GM12878 (cell line): ENCODE measurements around the gene LCE6A. TPM values are rescaled to one million over a fixed set of nuclear protein-coding genes. Genes with fewer than 3 reads are reported as not detected.

Experiments used
- ATAC-seq: fragments of 200-7000 bp; cut with Tn5 transposase; 3 replicates; pipeline ENCODE4 v1.9.1; 2020; ENCODE audit warnings: mild to moderate bottlenecking, moderate library complexity
- BruUV-seq: library from RNA; stranded (reverse); fragments of 400-500 nt; replicated peaks from 2 replicates; lab custom pipeline; 2021; lab: Mats Ljungman, UMichigan
- CTCF ChIA-PET: fragments of 300-600 bp; sonication (Branson Sonifier 250); formaldehyde crosslinking; extraction: SDS; loops from one replicate; lab custom pipeline; 2021; ENCODE audit warnings: inconsistent platforms; lab: Yijun Ruan, JAX
- POLR2A ChIA-PET: fragments of 350-600 bp; formaldehyde crosslinking; extraction: SDS; loops from one replicate; lab custom pipeline; 2021; ENCODE audit warnings: inconsistent platforms; lab: Charles Lee
- RAD21 ChIA-PET: fragments of 300-600 bp; sonication (Branson Sonifier 250); formaldehyde crosslinking; loops from one replicate; lab custom pipeline; 2023; ENCODE audit warnings: antibody characterized with exemption; ENCODE audit not compliant: unreplicated experiment; lab: Charles Lee
- SMC1A ChIA-PET: fragments of 300-600 bp; sonication (Branson Sonifier 250); formaldehyde crosslinking; loops from one replicate; lab custom pipeline; 2023; ENCODE audit not compliant: unreplicated experiment, uncharacterized antibody; lab: Charles Lee
- DNase-seq: peaks from one replicate; pipeline ENCODE4 v3.0.0-alpha.2; 2011; ENCODE audit warnings: low read depth, low spot score
- FAIRE-seq: peaks from 3 replicates; lab custom pipeline; 2011; peaks lifted over from hg19 to GRCh38; lab: Jason Lieb, UNC
- H2AFZ ChIP-seq: 2 replicates; pipeline ENCODE4 v1.6.0; 2011; ENCODE audit warnings: low read depth, low read length, control low read depth; ENCODE audit not compliant: control insufficient read depth
- H3K27ac ChIP-seq: 2 replicates; pipeline ENCODE4 v1.5.1; 2011; ENCODE audit warnings: control low read depth; ENCODE audit not compliant: control insufficient read depth, insufficient read depth
- H3K27me3 ChIP-seq, 2 experiments: replicated peaks in 1 of 2; 2 replicates each; pipeline versions ENCODE4 v1.6.0 to v1.6.1; 2011; ENCODE audit warnings: low read length in 1 of 2; ENCODE audit not compliant: control insufficient read depth in 2 of 2, insufficient read depth in 2 of 2
- H3K36me3 ChIP-seq, 2 experiments: 2 replicates each; pipeline ENCODE4 v1.5.1; 2011; ENCODE audit warnings: low read length in 1 of 2; ENCODE audit not compliant: control insufficient read depth in 2 of 2, insufficient read depth in 2 of 2
- H3K4me1 ChIP-seq: 2 replicates; pipeline ENCODE4 v1.6.1; 2011; ENCODE audit warnings: mild to moderate bottlenecking, low read length, moderate library complexity, mixed read lengths; ENCODE audit not compliant: control insufficient read depth, insufficient read depth
- H3K4me2 ChIP-seq: 2 replicates; pipeline ENCODE4 v1.6.0; 2011; ENCODE audit warnings: control low read depth; ENCODE audit not compliant: control insufficient read depth, insufficient read depth
- H3K4me3 ChIP-seq: fragments of 200-600 bp; sonication (generic); 2 replicates; pipeline ENCODE4 v1.5.1; 2016
- H3K79me2 ChIP-seq: 2 replicates; pipeline ENCODE4 v1.6.0; 2011; ENCODE audit warnings: low read length; ENCODE audit not compliant: control insufficient read depth, insufficient read depth
- H3K9ac ChIP-seq: 2 replicates; pipeline ENCODE4 v1.8.0; 2011; ENCODE audit warnings: low read length, control low read depth, mixed read lengths; ENCODE audit not compliant: control insufficient read depth, insufficient read depth
- H3K9me3 ChIP-seq: replicated peaks from 3 replicates; pipeline ENCODE4 v1.5.1; 2011; ENCODE audit warnings: mild to moderate bottlenecking, low read length; ENCODE audit not compliant: control insufficient read depth, insufficient read depth
- H4K20me1 ChIP-seq: 2 replicates; pipeline ENCODE4 v1.6.0; 2011; ENCODE audit not compliant: control insufficient read depth, insufficient read depth
- BRCA1 ChIP-seq: IDR thresholded peaks from 2 replicates; pipeline ENCODE4 v1.6.1; 2011; ENCODE audit warnings: low read depth, low read length, improper control_type of control experiment
- CBFB ChIP-seq: IDR thresholded peaks from 2 replicates; pipeline ENCODE4 v1.6.1; 2016; ENCODE audit warnings: antibody characterized with exemption, low read depth
- HCFC1 ChIP-seq: fragments of 150-350 bp; IDR thresholded peaks from 2 replicates; pipeline ENCODE4 v1.6.1; 2014; ENCODE audit warnings: low read length
- MEF2A ChIP-seq: IDR thresholded peaks from 2 replicates; pipeline ENCODE4 v1.6.1; 2011; ENCODE audit warnings: low read depth, mild to moderate bottlenecking, low read length, moderate library complexity; ENCODE audit not compliant: insufficient read depth
- MEF2B ChIP-seq: fragments of 450-650 bp; IDR thresholded peaks from 2 replicates; pipeline ENCODE4 v1.6.1; 2018; ENCODE audit warnings: mild to moderate bottlenecking, moderate library complexity; ENCODE audit not compliant: partially characterized antibody, poor library complexity, severe bottlenecking
- NR2F1 ChIP-seq: fragments of 450-650 bp; conservative IDR thresholded peaks from 2 replicates; pipeline ENCODE4 v1.6.1; 2017; ENCODE audit warnings: mild to moderate bottlenecking
- PML ChIP-seq: IDR thresholded peaks from 2 replicates; pipeline ENCODE4 v1.6.1; 2012; ENCODE audit warnings: low read length, inconsistent platforms
- POU2F2 ChIP-seq: IDR thresholded peaks from 3 replicates; pipeline ENCODE4 v1.6.1; 2011; ENCODE audit warnings: low read depth, mild to moderate bottlenecking, low read length, borderline replicate concordance
- RAD21 ChIP-seq: IDR thresholded peaks from 2 replicates; pipeline ENCODE4 v1.6.1; 2011; ENCODE audit warnings: mild to moderate bottlenecking, low read depth, low read length, moderate library complexity; ENCODE audit not compliant: insufficient read depth
- RFX5 ChIP-seq: IDR thresholded peaks from 2 replicates; pipeline ENCODE4 v1.6.1; 2011; ENCODE audit warnings: low read depth, low read length, improper control_type of control experiment
- RUNX3 ChIP-seq: IDR thresholded peaks from 2 replicates; pipeline ENCODE4 v1.6.1; 2012; ENCODE audit warnings: low read length, inconsistent platforms
- SMC3 ChIP-seq: IDR thresholded peaks from 2 replicates; pipeline ENCODE4 v1.6.1; 2011; ENCODE audit warnings: low read length, improper control_type of control experiment, borderline replicate concordance
- SP1 ChIP-seq: IDR thresholded peaks from one replicate; pipeline ENCODE4 v1.6.1; 2011; ENCODE audit warnings: low read depth, low read length
- TCF3 ChIP-seq: IDR thresholded peaks from 2 replicates; pipeline ENCODE4 v1.6.1; 2012; ENCODE audit warnings: low read depth, mild to moderate bottlenecking, low read length, borderline replicate concordance; ENCODE audit not compliant: insufficient read depth
- YY1 ChIP-seq: IDR thresholded peaks from 2 replicates; pipeline ENCODE4 v1.6.1; 2011; ENCODE audit warnings: low read depth, mild to moderate bottlenecking, low read length
- ZBED1 ChIP-seq: IDR thresholded peaks from 2 replicates; pipeline ENCODE4 v1.6.1; 2016; ENCODE audit warnings: borderline replicate concordance
- WGBS: methylation state at CpG from one replicate; pipeline ENCODE4 v1.1.6; 2016; ENCODE audit warnings: low lambda C conversion rate; ENCODE audit not compliant: insufficient replicate concordance, insufficient coverage; ENCODE audit errors: missing lambda C conversion rate; 5-methylcytosine and 5-hydroxymethylcytosine counted together
- in situ Hi-C: fragments of 300-500 bp; cut with MboI; formaldehyde crosslinking; loops from 9 replicates; pipeline ENCODE4 v1.14.3; 2018; ENCODE audit warnings: mixed read lengths
- intact Hi-C: fragments of 100-400 bp; cut with micrococcal nuclease; formaldehyde crosslinking; loops from one replicate; pipeline ENCODE4 v1.14.2; 2022; ENCODE audit not compliant: unreplicated experiment
- polyA plus RNA-seq, 11 experiments: library from polyadenylated mRNA; depleted of rRNA in 4 of 11; unstranded in 6 of 11; stranded (reverse) in 5 of 11; fragments of >200 nt; fragmentation: Nextera tagmentation in 4 of 11; fragmentation: Illumina TruSeq in 1 of 11; extraction: Ambion mirVana in 4 of 11; extraction: Trizol in 1 of 11; gene quantifications; 1 replicate in 1 of 11; 2 replicates in 10 of 11; pipeline versions ENCODE4 v1.2.1 to v1.2.3, GENCODE V29; 2011 to 2016; ENCODE audit warnings: inconsistent platforms in 2 of 11, missing spikeins in 2 of 11, low read depth in 1 of 11
- total RNA-seq, 4 experiments: library from RNA; depleted of rRNA in 3 of 4; stranded (reverse); fragments of >200 nt in 3 of 4; fragmentation: Illumina TruSeq in 1 of 4; extraction: Trizol in 1 of 4; gene quantifications; 2 replicates each; pipeline versions ENCODE4 v1.2.1 to v1.2.3, GENCODE V29; 2013 to 2021
- TF ChIP-seq, protein P1 (sequence below): fragments of 450-650 bp; conservative IDR thresholded peaks from 2 replicates; pipeline ENCODE4 v1.6.1; 2017; ENCODE audit warnings: mild to moderate bottlenecking, moderate library complexity
- TF ChIP-seq, protein P2 (sequence below), 3 experiments: IDR thresholded peaks in 2 of 3; conservative IDR thresholded peaks in 1 of 3; 2 replicates each; pipeline ENCODE4 v1.5.1; 2011; ENCODE audit warnings: low read depth in 3 of 3, low read length in 3 of 3, mild to moderate bottlenecking in 3 of 3, control low read depth in 2 of 3, moderate library complexity in 2 of 3, inconsistent platforms in 1 of 3, mixed read lengths in 1 of 3; ENCODE audit not compliant: control insufficient read depth in 2 of 3, insufficient read depth in 1 of 3; ENCODE audit errors: extremely low read depth in 1 of 3

Gene LCE6A
- total and polyA plus RNA-seq, 10 of the 15 experiments (the other 5 are each of a cell fraction or from before 2014, with no cell fraction given): 0.45 TPM; not detected in 9

DNA sequence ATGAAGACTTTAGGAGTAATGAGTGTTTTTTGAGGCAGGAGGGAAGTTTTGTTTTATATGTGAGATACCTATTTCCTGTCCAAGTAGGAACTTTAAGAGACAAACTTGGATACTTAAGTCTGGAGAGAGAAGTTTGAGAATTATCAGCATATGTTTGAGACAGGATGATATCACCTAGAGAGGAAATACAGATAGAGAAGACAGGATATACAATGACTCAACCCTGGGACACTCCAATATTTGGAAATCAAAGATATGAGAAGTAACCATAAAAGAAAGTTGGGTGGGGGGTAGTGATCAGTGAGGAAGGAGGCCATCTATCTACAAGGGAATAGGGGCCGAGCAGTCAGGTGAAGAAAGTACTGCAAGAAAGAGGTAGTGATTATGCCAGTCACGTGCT lies 23.7 kb downstream of the LCE6A start (continued):
- TF ChIP-seq MEF2A: no peak
- no peak for TF ChIP-seq SP1
- TF ChIP-seq PML: no peak

GRCh38 chr1:152869808-152870419 lies 27.3 kb downstream of the LCE6A start:
- H3K9ac ChIP-seq: no peak overlapping the region
- FAIRE-seq (peak; percentile 81), ATAC-seq (peak; percentile 97), DNase-seq (peak; percentile 40)
- ChIA-PET CTCF (interaction anchor here (0.6 to 7.4 kb wide), 44 partner anchors 8 to 421 kb away, joined by 3 to 106 read pairs (median 4); partner anchors contain the start of gene SMCP), RAD21 (interaction anchor here (0.6 to 5.4 kb wide), 9 partner anchors 28 to 368 kb away, joined by 3 to 60 read pairs (median 4); no protein-coding TSS in a partner anchor), SMC1A (interaction anchor here (0.6 to 6.0 kb wide), 20 partner anchors 9 to 410 kb away, joined by 3 to 64 read pairs (median 4); partner anchors contain the start of gene SMCP), POLR2A (no interaction called here)
- no TSS peak for BruUV-seq
- H4K20me1 ChIP-seq: no peaks in the 10 kb centered on the region
- no peaks in the 10 kb centered on the region for H3K36me3 ChIP-seq
- peaks cover 0 to 2% of the 10 kb centered on the region in 2 experiments; a peak in 1 of 4 replicates for H3K27me3 ChIP-seq
- no peaks in the 10 kb centered on the region for H3K9me3 ChIP-seq
- H2AFZ ChIP-seq: no peak overlapping the region
- H3K4me3 ChIP-seq: no peak overlapping the region
- 23% methylated on average over 9 of the region's 9 CpGs for WGBS
- H3K79me2 ChIP-seq: no peaks in the 10 kb centered on the region
- in situ Hi-C loops (loop anchor here (5.0 to 10.0 kb wide), 3 partner anchors 57 to 357 kb away; no protein-coding TSS in a partner anchor), intact Hi-C loops (loop anchor here (1.0 to 10.0 kb wide), 6 partner anchors 56 to 407 kb away; partner anchors contain the start of gene SPRR1B)
- H3K4me1 ChIP-seq: peaks cover 19% of the 10 kb centered on the region
- H3K27ac ChIP-seq: no peak overlapping the region
- no peak overlapping the region for H3K4me2 ChIP-seq
- TF ChIP-seq RFX5 (no peak), HCFC1 (no peak), RAD21 (peak; percentile 88), YY1 (peak; percentile 41; the same call in 1 of the 2 replicates), ZBED1 (no peak), TCF3 (no peak), BRCA1 (no peak), POU2F2 (peak; percentile 79; the same call in 1 of the 3 replicates), NR2F1 (no peak), RUNX3 (peak; percentile 88), SMC3 (peak; percentile 89), CBFB (peak; percentile 61), MEF2B (no peak)
- TF ChIP-seq, protein P1, sequence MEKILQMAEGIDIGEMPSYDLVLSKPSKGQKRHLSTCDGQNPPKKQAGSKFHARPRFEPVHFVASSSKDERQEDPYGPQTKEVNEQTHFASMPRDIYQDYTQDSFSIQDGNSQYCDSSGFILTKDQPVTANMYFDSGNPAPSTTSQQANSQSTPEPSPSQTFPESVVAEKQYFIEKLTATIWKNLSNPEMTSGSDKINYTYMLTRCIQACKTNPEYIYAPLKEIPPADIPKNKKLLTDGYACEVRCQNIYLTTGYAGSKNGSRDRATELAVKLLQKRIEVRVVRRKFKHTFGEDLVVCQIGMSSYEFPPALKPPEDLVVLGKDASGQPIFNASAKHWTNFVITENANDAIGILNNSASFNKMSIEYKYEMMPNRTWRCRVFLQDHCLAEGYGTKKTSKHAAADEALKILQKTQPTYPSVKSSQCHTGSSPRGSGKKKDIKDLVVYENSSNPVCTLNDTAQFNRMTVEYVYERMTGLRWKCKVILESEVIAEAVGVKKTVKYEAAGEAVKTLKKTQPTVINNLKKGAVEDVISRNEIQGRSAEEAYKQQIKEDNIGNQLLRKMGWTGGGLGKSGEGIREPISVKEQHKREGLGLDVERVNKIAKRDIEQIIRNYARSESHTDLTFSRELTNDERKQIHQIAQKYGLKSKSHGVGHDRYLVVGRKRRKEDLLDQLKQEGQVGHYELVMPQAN: no peak
- TF ChIP-seq, protein P2, sequence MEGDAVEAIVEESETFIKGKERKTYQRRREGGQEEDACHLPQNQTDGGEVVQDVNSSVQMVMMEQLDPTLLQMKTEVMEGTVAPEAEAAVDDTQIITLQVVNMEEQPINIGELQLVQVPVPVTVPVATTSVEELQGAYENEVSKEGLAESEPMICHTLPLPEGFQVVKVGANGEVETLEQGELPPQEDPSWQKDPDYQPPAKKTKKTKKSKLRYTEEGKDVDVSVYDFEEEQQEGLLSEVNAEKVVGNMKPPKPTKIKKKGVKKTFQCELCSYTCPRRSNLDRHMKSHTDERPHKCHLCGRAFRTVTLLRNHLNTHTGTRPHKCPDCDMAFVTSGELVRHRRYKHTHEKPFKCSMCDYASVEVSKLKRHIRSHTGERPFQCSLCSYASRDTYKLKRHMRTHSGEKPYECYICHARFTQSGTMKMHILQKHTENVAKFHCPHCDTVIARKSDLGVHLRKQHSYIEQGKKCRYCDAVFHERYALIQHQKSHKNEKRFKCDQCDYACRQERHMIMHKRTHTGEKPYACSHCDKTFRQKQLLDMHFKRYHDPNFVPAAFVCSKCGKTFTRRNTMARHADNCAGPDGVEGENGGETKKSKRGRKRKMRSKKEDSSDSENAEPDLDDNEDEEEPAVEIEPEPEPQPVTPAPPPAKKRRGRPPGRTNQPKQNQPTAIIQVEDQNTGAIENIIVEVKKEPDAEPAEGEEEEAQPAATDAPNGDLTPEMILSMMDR (IDR thresholded peaks at IDR 0.05 in 2 of 3, conservative IDR thresholded peaks at IDR 0.05 in 1 of 3; ENCODE audit: control insufficient read depth in 2 of 3, extremely low read depth in 1 of 3, insufficient read depth in 1 of 3, low read depth in 3 of 3, low read length in 3 of 3): peak; percentile 78 to 84 (median 84)
